ENCODE measurements around the gene USP6.

GRCh38 chr17:5099271-5099670, 16.6 kb upstream of the USP6 start:
- no peak for TF ChIP-seq OSR1 (CRISPR knock-in tag; IDR thresholded peaks at IDR 0.05)
- no peak for TF ChIP-seq ARNTL (CRISPR knock-in tag; IDR thresholded peaks at IDR 0.05; ENCODE audit: borderline replicate concordance, low read depth)
- TF ChIP-seq RARB (CRISPR knock-in tag; IDR thresholded peaks at IDR 0.05), result no peak
- no peak for TF ChIP-seq ZNF70 (CRISPR knock-in tag; IDR thresholded peaks at IDR 0.05)
- TF ChIP-seq PATZ1 (CRISPR knock-in tag; IDR thresholded peaks at IDR 0.05; ENCODE audit: borderline replicate concordance), result no peak
- TF ChIP-seq ZFP30 (CRISPR knock-in tag; IDR thresholded peaks at IDR 0.05), result no peak

All from SK-N-SH treated with all-trans-retinoic acid at 6 μM for 48 hours (cell line).